Tibial nerve (tissue), 4 donors: ENCODE results near the gene CREG2.

Experiments used
- CTCF ChIP-seq, 5 experiments: fragments of 200-600 bp in 3 of 5; fragments of 450-650 bp in 2 of 5; sonication (generic) in 3 of 5; IDR thresholded peaks; one replicate each; pipeline ENCODE4 v1.5.1; 2016 to 2019; ENCODE audit warnings: antibody characterized with exemption in 5 of 5, mild to moderate bottlenecking in 3 of 5, moderate library complexity in 2 of 5
- EP300 ChIP-seq, 2 donors: sonication (generic); formaldehyde crosslinking; IDR thresholded peaks; one replicate each; pipeline ENCODE4 v1.6.1; 2017; ENCODE audit warnings: antibody characterized with exemption in 2 of 2, mild to moderate bottlenecking in 1 of 2

- TF ChIP-seq CTCF (IDR thresholded peaks at IDR 0.05) (peak; percentile 63 to 86 (median 73)), EP300 (IDR thresholded peaks at IDR 0.05) (no peak)
Measured at GRCh38 chr2:101341901-101342624, 45.2 kb downstream of the CREG2 start.
